K562 (cell line): ENCODE data around the gene BAK1. TPM values are rescaled to one million over a fixed set of nuclear protein-coding genes. Genes with fewer than 3 reads are reported as not detected.

Experiments used
- ARID1B ChIP-seq: fragments of 450-650 bp; IDR thresholded peaks from 2 replicates; pipeline ENCODE4 v1.6.1; 2016; ENCODE audit warnings: antibody characterized with exemption, mild to moderate bottlenecking, inconsistent platforms
- CHAMP1 ChIP-seq: fragments of 450-650 bp; IDR thresholded peaks from 2 replicates; pipeline ENCODE4 v1.6.1; 2016; ENCODE audit warnings: mild to moderate bottlenecking
- CUX1 ChIP-seq: fragments of 200-800 bp; sonication (Bioruptor generic); IDR thresholded peaks from 2 replicates; pipeline ENCODE4 v1.6.1; 2016; ENCODE audit warnings: missing genetic modification characterization, missing compliant biosample characterization
- E2F5 ChIP-seq: sonication (generic); formaldehyde crosslinking; IDR thresholded peaks from 2 replicates; pipeline ENCODE4 v1.8.0; 2022; ENCODE audit warnings: mild to moderate bottlenecking, missing genetic modification reagents
- EP300 ChIP-seq: IDR thresholded peaks from 2 replicates; pipeline ENCODE4 v1.6.1; 2012; ENCODE audit warnings: low read length, improper control_type of control experiment
- FOXJ2 ChIP-seq: fragments of 200-800 bp; sonication (Bioruptor generic); IDR thresholded peaks from 2 replicates; pipeline ENCODE4 v1.6.1; 2016; ENCODE audit warnings: missing genetic modification characterization, missing compliant biosample characterization
- HEY1 ChIP-seq: fragments of 250-450 bp; sonication (Bioruptor Pico); IDR thresholded peaks from 2 replicates; pipeline ENCODE4 v1.5.0; 2020; ENCODE audit warnings: mild to moderate bottlenecking, moderate library complexity, borderline replicate concordance
- KDM1A ChIP-seq, 2 experiments: fragments of 450-650 bp; IDR thresholded peaks; 2 replicates each; pipeline ENCODE4 v1.6.1; 2016; ENCODE audit warnings: mild to moderate bottlenecking in 2 of 2
- NFATC3 ChIP-seq: fragments of 450-650 bp; IDR thresholded peaks from 2 replicates; pipeline ENCODE4 v1.6.1; 2017; ENCODE audit warnings: mild to moderate bottlenecking
- NFXL1 ChIP-seq: fragments of 450-650 bp; formaldehyde crosslinking; IDR thresholded peaks from 2 replicates; pipeline ENCODE4 v1.4.0; 2021; ENCODE audit warnings: mild to moderate bottlenecking
- PHB2 ChIP-seq: fragments of 450-650 bp; IDR thresholded peaks from 2 replicates; pipeline ENCODE4 v1.6.1; 2017; ENCODE audit warnings: low read depth
- POLR2AphosphoS2 ChIP-seq: IDR thresholded peaks from 2 replicates; pipeline ENCODE4 v1.6.1; 2012; ENCODE audit warnings: low read length, improper control_type of control experiment
- PREB ChIP-seq: sonication (generic); formaldehyde crosslinking; IDR thresholded peaks from 2 replicates; pipeline ENCODE4 v1.8.1; 2023; ENCODE audit warnings: mild to moderate bottlenecking, missing genetic modification reagents
- SMARCE1 ChIP-seq: fragments of 450-650 bp; IDR thresholded peaks from 2 replicates; pipeline ENCODE4 v1.7.1; 2016; ENCODE audit warnings: mild to moderate bottlenecking
- XRCC5 ChIP-seq: fragments of 200-400 bp; formaldehyde crosslinking; IDR thresholded peaks from 2 replicates; pipeline ENCODE4 v1.6.1; 2017; ENCODE audit warnings: low read depth, mild to moderate bottlenecking, low read length
- ZNF398 ChIP-seq: fragments of 250-450 bp; sonication (Bioruptor Pico); IDR thresholded peaks from 2 replicates; pipeline ENCODE4 v1.8.0; 2021; ENCODE audit warnings: moderate library complexity, mild to moderate bottlenecking, inconsistent platforms
- ZNF583 ChIP-seq: fragments of 250-450 bp; sonication (Bioruptor Pico); IDR thresholded peaks from 2 replicates; pipeline ENCODE4 v1.4.0; 2020
- polyA plus RNA-seq, 8 experiments: library from polyadenylated mRNA; depleted of rRNA in 4 of 8; stranded (reverse) in 5 of 8; unstranded in 3 of 8; fragments of >200 nt; fragmentation: Nextera tagmentation in 2 of 8; fragmentation: Illumina TruSeq in 1 of 8; extraction: Ambion mirVana in 2 of 8; extraction: Trizol in 1 of 8; gene quantifications; 2 replicates each; pipeline versions ENCODE4 v1.2.1 to v1.2.3, GENCODE V29; 2011 to 2014; ENCODE audit warnings: inconsistent platforms in 1 of 8, missing spikeins in 1 of 8
- total RNA-seq, 7 experiments: library from RNA; depleted of rRNA in 6 of 7; stranded (reverse); fragments of >200 nt in 6 of 7; fragmentation: Illumina TruSeq in 2 of 7; extraction: Trizol in 2 of 7; gene quantifications; 2 replicates each; pipeline versions ENCODE4 v1.2.1 to v1.2.3, GENCODE V29; 2011 to 2021; ENCODE audit warnings: low replicate concordance in 1 of 7

Gene BAK1
- total and polyA plus RNA-seq, 9 of the 15 experiments (the other 6 are each of a cell fraction or from before 2014, with no cell fraction given): 5.4 to 30.7 (median 18.9) TPM

GRCh38 chr6:33589731-33590530 lies 9.9 kb upstream of the BAK1 start (continued):
- TF ChIP-seq NFXL1 (CRISPR knock-in tag): no peak
- TF ChIP-seq POLR2AphosphoS2: no peak
- no peak for TF ChIP-seq ZNF583 (CRISPR knock-in tag)
- TF ChIP-seq NFATC3: no peak
- TF ChIP-seq CHAMP1: no peak
- TF ChIP-seq CUX1 (CRISPR knock-in tag): no peak
- TF ChIP-seq KDM1A (IDR thresholded peaks at IDR 0.05): no peak
- peak; percentile 76 for TF ChIP-seq SMARCE1
- TF ChIP-seq EP300: peak; percentile 57; the same call in 1 of the 2 replicates
- TF ChIP-seq FOXJ2: no peak
- TF ChIP-seq HEY1 (CRISPR knock-in tag): no peak
- no peak for TF ChIP-seq PHB2
- peak; percentile 15; the same call in 1 of the 2 replicates for TF ChIP-seq XRCC5
- no peak for TF ChIP-seq ZNF398 (CRISPR knock-in tag)
- TF ChIP-seq PREB (CRISPR knock-in tag): no peak
- peak; percentile 76 for TF ChIP-seq ARID1B
- TF ChIP-seq E2F5 (CRISPR knock-in tag): no peak
